ENCODE data around the gene IGFL1.
"Not testable (repeated sequence)": the region's sequence is repeated elsewhere in the genome, so short reads cannot be mapped to it uniquely, and the experiment has no call there.

DNA sequence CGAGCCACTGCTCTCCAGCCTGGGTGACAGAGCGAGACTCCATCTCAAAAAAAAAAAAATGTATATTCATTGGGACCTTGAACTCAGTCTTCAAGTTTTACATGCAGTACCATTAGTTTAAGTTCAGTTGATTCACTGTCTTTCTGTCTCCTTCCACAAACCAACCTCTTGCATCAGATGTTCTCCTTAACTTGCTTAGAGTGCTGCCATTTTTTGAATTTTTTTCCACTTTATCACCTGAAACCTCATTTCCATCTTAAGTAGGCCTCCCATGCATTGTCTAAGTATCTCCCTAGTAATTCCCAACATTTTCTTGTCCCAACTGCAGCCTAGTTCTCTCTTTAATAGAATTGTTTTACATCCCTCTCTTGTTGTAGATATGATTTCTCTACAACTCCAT is 8.6 kb downstream of the IGFL1 start:
- TF ChIP-seq, protein P1, sequence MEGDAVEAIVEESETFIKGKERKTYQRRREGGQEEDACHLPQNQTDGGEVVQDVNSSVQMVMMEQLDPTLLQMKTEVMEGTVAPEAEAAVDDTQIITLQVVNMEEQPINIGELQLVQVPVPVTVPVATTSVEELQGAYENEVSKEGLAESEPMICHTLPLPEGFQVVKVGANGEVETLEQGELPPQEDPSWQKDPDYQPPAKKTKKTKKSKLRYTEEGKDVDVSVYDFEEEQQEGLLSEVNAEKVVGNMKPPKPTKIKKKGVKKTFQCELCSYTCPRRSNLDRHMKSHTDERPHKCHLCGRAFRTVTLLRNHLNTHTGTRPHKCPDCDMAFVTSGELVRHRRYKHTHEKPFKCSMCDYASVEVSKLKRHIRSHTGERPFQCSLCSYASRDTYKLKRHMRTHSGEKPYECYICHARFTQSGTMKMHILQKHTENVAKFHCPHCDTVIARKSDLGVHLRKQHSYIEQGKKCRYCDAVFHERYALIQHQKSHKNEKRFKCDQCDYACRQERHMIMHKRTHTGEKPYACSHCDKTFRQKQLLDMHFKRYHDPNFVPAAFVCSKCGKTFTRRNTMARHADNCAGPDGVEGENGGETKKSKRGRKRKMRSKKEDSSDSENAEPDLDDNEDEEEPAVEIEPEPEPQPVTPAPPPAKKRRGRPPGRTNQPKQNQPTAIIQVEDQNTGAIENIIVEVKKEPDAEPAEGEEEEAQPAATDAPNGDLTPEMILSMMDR (IDR thresholded peaks at IDR 0.05) = not testable (repeated sequence)
- not testable (repeated sequence) for TF ChIP-seq POLR2AphosphoS5 (IDR thresholded peaks at IDR 0.05); POLR2A (IDR thresholded peaks at IDR 0.05; ENCODE audit: low read depth); EP300 (IDR thresholded peaks at IDR 0.05)
